K562 (cell line): ENCODE data around the gene ZBTB18.

Experiments
- CBFB ChIP-seq: sonication (generic); formaldehyde crosslinking; IDR thresholded peaks from 2 replicates; pipeline ENCODE4 v1.4.0; 2020; ENCODE audit warnings: mild to moderate bottlenecking, missing genetic modification reagents
- CHD4 ChIP-seq: fragments of 200-600 bp; sonication (generic); IDR thresholded peaks from 3 replicates; pipeline ENCODE4 v1.6.1; 2012; ENCODE audit warnings: low read depth, mild to moderate bottlenecking, mixed read lengths, low read length, inconsistent platforms; ENCODE audit not compliant: insufficient read depth, insufficient replicate concordance, poor library complexity, severe bottlenecking
- CTCFL ChIP-seq: IDR thresholded peaks from 2 replicates; pipeline ENCODE4 v1.6.1; 2011; ENCODE audit warnings: borderline replicate concordance, low read depth, mild to moderate bottlenecking, moderate library complexity, low read length; ENCODE audit not compliant: insufficient read depth, poor library complexity, severe bottlenecking
- GABPA ChIP-seq: fragments of 200-800 bp; sonication (Bioruptor generic); conservative IDR thresholded peaks from 2 replicates; pipeline ENCODE4 v1.6.1; 2016; ENCODE audit warnings: low read depth, missing genetic modification characterization, missing compliant biosample characterization
- ZBTB17 ChIP-seq: fragments of 450-650 bp; formaldehyde crosslinking; IDR thresholded peaks from 2 replicates; pipeline ENCODE4 v1.4.0; 2020; ENCODE audit warnings: mild to moderate bottlenecking
- ZNF24 ChIP-seq: fragments of 450-650 bp; IDR thresholded peaks from 2 replicates; pipeline ENCODE4 v1.6.1; 2016
- TF ChIP-seq, protein P1 (sequence below), 3 experiments: IDR thresholded peaks in 2 of 3; conservative IDR thresholded peaks in 1 of 3; 2 replicates each; pipeline ENCODE4 v1.5.1; 2011 to 2012; ENCODE audit warnings: low read length in 3 of 3, mild to moderate bottlenecking in 3 of 3, control low read depth in 2 of 3, improper control_type of control experiment in 1 of 3, inconsistent platforms in 1 of 3, low read depth in 1 of 3, mixed read lengths in 1 of 3, moderate library complexity in 1 of 3; ENCODE audit not compliant: insufficient read depth in 2 of 3

DNA sequence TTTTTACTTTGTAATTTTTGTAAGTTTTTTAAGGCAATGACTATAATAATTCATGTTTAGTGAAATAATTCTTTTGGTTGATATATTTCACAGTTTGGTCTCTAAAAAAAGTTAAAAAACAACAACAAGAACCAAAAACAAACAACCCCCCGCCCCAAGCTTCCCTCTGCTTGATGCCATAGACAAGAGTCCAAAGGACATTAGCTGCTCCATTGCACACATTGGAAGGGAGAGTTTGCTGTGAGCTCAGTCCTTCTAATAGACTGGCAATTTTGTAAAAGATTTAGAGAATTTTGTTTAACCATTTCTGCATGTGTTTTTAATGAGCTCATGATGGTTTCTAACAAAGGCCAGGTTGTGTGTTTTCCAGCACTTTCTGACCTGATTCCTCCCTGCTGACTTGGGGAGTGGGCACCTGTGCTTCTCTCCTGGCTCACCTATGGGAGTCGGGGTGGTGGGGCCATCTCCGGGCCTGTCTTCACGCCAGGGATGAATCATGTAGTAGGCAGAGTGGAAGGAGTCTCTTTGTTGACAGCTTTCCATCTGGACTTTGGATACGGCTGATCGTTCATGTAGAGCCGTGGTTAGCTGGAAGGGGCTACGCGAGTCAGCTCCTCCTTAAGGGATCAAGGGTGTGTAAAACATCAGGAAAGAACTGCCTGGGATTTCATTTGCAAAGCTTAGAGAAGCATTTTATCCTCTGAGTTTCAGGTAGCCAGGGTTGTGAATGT lies 14.1 kb downstream of the ZBTB18 start:
- TF ChIP-seq ZNF24 (no peak), GABPA (no peak), ZBTB17 (CRISPR knock-in tag) (no peak), CHD4 (no peak), CBFB (CRISPR knock-in tag) (no peak), CTCFL (no peak)
- TF ChIP-seq, protein P1, sequence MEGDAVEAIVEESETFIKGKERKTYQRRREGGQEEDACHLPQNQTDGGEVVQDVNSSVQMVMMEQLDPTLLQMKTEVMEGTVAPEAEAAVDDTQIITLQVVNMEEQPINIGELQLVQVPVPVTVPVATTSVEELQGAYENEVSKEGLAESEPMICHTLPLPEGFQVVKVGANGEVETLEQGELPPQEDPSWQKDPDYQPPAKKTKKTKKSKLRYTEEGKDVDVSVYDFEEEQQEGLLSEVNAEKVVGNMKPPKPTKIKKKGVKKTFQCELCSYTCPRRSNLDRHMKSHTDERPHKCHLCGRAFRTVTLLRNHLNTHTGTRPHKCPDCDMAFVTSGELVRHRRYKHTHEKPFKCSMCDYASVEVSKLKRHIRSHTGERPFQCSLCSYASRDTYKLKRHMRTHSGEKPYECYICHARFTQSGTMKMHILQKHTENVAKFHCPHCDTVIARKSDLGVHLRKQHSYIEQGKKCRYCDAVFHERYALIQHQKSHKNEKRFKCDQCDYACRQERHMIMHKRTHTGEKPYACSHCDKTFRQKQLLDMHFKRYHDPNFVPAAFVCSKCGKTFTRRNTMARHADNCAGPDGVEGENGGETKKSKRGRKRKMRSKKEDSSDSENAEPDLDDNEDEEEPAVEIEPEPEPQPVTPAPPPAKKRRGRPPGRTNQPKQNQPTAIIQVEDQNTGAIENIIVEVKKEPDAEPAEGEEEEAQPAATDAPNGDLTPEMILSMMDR (IDR thresholded peaks at IDR 0.05 in 2 of 3, conservative IDR thresholded peaks at IDR 0.05 in 1 of 3; ENCODE audit: insufficient read depth in 2 of 3, low read depth in 1 of 3, low read length in 3 of 3), result no peak
